WTC11 (cell line): ENCODE measurements around the gene ATP11A. TPM values are rescaled to one million over a fixed set of nuclear protein-coding genes. Genes with fewer than 3 reads are reported as not detected.

Experiments
- ATF2 ChIP-seq: sonication (generic); formaldehyde crosslinking; IDR thresholded peaks from 2 replicates; pipeline ENCODE4 v1.8.1; 2022; ENCODE audit warnings: low read depth, missing genetic modification reagents, borderline replicate concordance
- ATF3 ChIP-seq: sonication (generic); formaldehyde crosslinking; conservative IDR thresholded peaks from 2 replicates; pipeline ENCODE4 v1.8.1; 2022; ENCODE audit warnings: mild to moderate bottlenecking, missing genetic modification reagents
- ETV6 ChIP-seq: sonication (generic); formaldehyde crosslinking; IDR thresholded peaks from 2 replicates; pipeline ENCODE4 v1.8.1; 2022; ENCODE audit warnings: mild to moderate bottlenecking, missing genetic modification reagents
- FOXK1 ChIP-seq: sonication (generic); formaldehyde crosslinking; IDR thresholded peaks from 2 replicates; pipeline ENCODE4 v1.8.0; 2022; ENCODE audit warnings: mild to moderate bottlenecking, moderate library complexity, missing genetic modification reagents
- FOXP1 ChIP-seq: sonication (generic); formaldehyde crosslinking; IDR thresholded peaks from 2 replicates; pipeline ENCODE4 v1.8.0; 2022; ENCODE audit warnings: missing genetic modification reagents, mild to moderate bottlenecking, moderate library complexity, borderline replicate concordance
- GTF2I ChIP-seq: fragments of 250-450 bp; sonication (Bioruptor Pico); conservative IDR thresholded peaks from 2 replicates; pipeline ENCODE4 v1.4.0; 2021; ENCODE audit warnings: mild to moderate bottlenecking
- MYBL2 ChIP-seq: sonication (generic); formaldehyde crosslinking; IDR thresholded peaks from 2 replicates; pipeline ENCODE4 v1.8.1; 2023; ENCODE audit warnings: mild to moderate bottlenecking, moderate library complexity, missing genetic modification reagents
- PREB ChIP-seq: sonication (generic); formaldehyde crosslinking; IDR thresholded peaks from 2 replicates; pipeline ENCODE4 v1.8.1; 2022; ENCODE audit warnings: mild to moderate bottlenecking, missing genetic modification reagents, moderate library complexity, borderline replicate concordance
- RELA ChIP-seq: sonication (generic); formaldehyde crosslinking; IDR thresholded peaks from 2 replicates; pipeline ENCODE4 v1.8.1; 2022; ENCODE audit warnings: missing genetic modification reagents, mild to moderate bottlenecking, borderline replicate concordance
- SOX15 ChIP-seq: fragments of 250-450 bp; sonication (Bioruptor Pico); IDR thresholded peaks from 2 replicates; pipeline ENCODE4 v1.9.0; 2021; ENCODE audit warnings: mild to moderate bottlenecking
- SP1 ChIP-seq: sonication (generic); formaldehyde crosslinking; conservative IDR thresholded peaks from 2 replicates; pipeline ENCODE4 v1.8.1; 2022; ENCODE audit warnings: missing genetic modification reagents
- TEAD4 ChIP-seq: sonication (generic); formaldehyde crosslinking; IDR thresholded peaks from 2 replicates; pipeline ENCODE4 v1.8.0; 2022; ENCODE audit warnings: mild to moderate bottlenecking, missing genetic modification reagents
- USF1 ChIP-seq: sonication (generic); formaldehyde crosslinking; IDR thresholded peaks from 2 replicates; pipeline ENCODE4 v1.8.0; 2022; ENCODE audit warnings: mild to moderate bottlenecking, missing genetic modification reagents
- ZBTB21 ChIP-seq: sonication (generic); formaldehyde crosslinking; IDR thresholded peaks from 2 replicates; pipeline ENCODE4 v1.8.1; 2023; ENCODE audit warnings: mild to moderate bottlenecking, missing genetic modification reagents, borderline replicate concordance
- ZNF317 ChIP-seq: sonication (generic); formaldehyde crosslinking; IDR thresholded peaks from 2 replicates; pipeline ENCODE4 v1.8.1; 2023; ENCODE audit warnings: low read depth, mild to moderate bottlenecking, moderate library complexity, missing genetic modification reagents, borderline replicate concordance
- ZNF425 ChIP-seq: fragments of 250-450 bp; sonication (Bioruptor Pico); conservative IDR thresholded peaks from 2 replicates; pipeline ENCODE4 v1.9.0; 2021; ENCODE audit warnings: mild to moderate bottlenecking
- ZNF512 ChIP-seq: sonication (generic); formaldehyde crosslinking; IDR thresholded peaks from 2 replicates; pipeline ENCODE4 v1.8.1; 2022; ENCODE audit warnings: missing genetic modification reagents, borderline replicate concordance
- total RNA-seq: library from RNA; stranded (reverse); gene quantifications from 3 replicates; pipeline ENCODE4 v1.2.3, GENCODE V29; 2021
- TF ChIP-seq, protein P1 (sequence below): sonication (generic); formaldehyde crosslinking; IDR thresholded peaks from 2 replicates; pipeline ENCODE4 v1.8.1; 2023; ENCODE audit warnings: mild to moderate bottlenecking, moderate library complexity, missing genetic modification reagents
- TF ChIP-seq, protein P2 (sequence below): sonication (generic); formaldehyde crosslinking; IDR thresholded peaks from 2 replicates; pipeline ENCODE4 v1.8.0; 2023; ENCODE audit warnings: mild to moderate bottlenecking, missing genetic modification reagents

ATP11A gene
- total RNA-seq, 1 experiment from 2014 or later = 100 TPM

GRCh38 chr13:112733112-112733511, 43.3 kb downstream of the ATP11A start (continued):
- TF ChIP-seq, protein P1, sequence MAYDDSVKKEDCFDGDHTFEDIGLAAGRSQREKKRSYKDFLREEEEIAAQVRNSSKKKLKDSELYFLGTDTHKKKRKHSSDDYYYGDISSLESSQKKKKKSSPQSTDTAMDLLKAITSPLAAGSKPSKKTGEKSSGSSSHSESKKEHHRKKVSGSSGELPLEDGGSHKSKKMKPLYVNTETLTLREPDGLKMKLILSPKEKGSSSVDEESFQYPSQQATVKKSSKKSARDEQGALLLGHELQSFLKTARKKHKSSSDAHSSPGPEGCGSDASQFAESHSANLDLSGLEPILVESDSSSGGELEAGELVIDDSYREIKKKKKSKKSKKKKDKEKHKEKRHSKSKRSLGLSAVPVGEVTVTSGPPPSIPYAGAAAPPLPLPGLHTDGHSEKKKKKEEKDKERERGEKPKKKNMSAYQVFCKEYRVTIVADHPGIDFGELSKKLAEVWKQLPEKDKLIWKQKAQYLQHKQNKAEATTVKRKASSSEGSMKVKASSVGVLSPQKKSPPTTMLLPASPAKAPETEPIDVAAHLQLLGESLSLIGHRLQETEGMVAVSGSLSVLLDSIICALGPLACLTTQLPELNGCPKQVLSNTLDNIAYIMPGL = no peak
- TF ChIP-seq ZNF317 (CRISPR knock-in tag) (no peak), ATF3 (no peak), ETV6 (CRISPR knock-in tag) (peak; percentile 51; the same call in 1 of the 2 replicates), ATF2 (no peak), RELA (CRISPR knock-in tag) (no peak), SP1 (CRISPR knock-in tag) (no peak), ZNF512 (CRISPR knock-in tag) (no peak), ZNF425 (CRISPR knock-in tag) (no peak), TEAD4 (CRISPR knock-in tag) (no peak), MYBL2 (CRISPR knock-in tag) (no peak), FOXP1 (CRISPR knock-in tag) (no peak), GTF2I (CRISPR knock-in tag) (no peak), ZBTB21 (CRISPR knock-in tag) (peak; percentile 66; the same call in 1 of the 2 replicates), FOXK1 (CRISPR knock-in tag) (0 out of 2 replicates have a peak, but pooled peaks have one; percentile 21), SOX15 (no peak), USF1 (CRISPR knock-in tag) (no peak), PREB (CRISPR knock-in tag) (no peak)
- TF ChIP-seq, protein P2, sequence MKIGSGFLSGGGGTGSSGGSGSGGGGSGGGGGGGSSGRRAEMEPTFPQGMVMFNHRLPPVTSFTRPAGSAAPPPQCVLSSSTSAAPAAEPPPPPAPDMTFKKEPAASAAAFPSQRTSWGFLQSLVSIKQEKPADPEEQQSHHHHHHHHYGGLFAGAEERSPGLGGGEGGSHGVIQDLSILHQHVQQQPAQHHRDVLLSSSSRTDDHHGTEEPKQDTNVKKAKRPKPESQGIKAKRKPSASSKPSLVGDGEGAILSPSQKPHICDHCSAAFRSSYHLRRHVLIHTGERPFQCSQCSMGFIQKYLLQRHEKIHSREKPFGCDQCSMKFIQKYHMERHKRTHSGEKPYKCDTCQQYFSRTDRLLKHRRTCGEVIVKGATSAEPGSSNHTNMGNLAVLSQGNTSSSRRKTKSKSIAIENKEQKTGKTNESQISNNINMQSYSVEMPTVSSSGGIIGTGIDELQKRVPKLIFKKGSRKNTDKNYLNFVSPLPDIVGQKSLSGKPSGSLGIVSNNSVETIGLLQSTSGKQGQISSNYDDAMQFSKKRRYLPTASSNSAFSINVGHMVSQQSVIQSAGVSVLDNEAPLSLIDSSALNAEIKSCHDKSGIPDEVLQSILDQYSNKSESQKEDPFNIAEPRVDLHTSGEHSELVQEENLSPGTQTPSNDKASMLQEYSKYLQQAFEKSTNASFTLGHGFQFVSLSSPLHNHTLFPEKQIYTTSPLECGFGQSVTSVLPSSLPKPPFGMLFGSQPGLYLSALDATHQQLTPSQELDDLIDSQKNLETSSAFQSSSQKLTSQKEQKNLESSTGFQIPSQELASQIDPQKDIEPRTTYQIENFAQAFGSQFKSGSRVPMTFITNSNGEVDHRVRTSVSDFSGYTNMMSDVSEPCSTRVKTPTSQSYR (CRISPR knock-in tag) = no peak
- TF ChIP-seq, all 79 proteins: peak for 5
